Omental fat pad (tissue), 4 donors: Measurements from ENCODE around the gene IVNS1ABP. TPM values are rescaled to one million over a fixed set of nuclear protein-coding genes. Genes with fewer than 3 reads are reported as not detected.
"Not testable (repeated sequence)": the region's sequence is repeated elsewhere in the genome, so short reads cannot be mapped to it uniquely, and the experiment has no call there.

ENCODE experiments used
- ATAC-seq: fragments of 150-250 bp; one replicate; pipeline ENCODE4 v1.9.1; 2016; ENCODE audit warnings: mild to moderate bottlenecking, moderate library complexity; ENCODE audit not compliant: low FRiP score
- DNase-seq: peaks from one replicate; pipeline ENCODE4 v3.0.0-alpha.2; 2019; ENCODE audit warnings: low spot score
- CTCF ChIP-seq, 3 donors: fragments of 450-650 bp; IDR thresholded peaks; one replicate each; pipeline ENCODE4 v1.5.1; 2016 to 2017; ENCODE audit warnings: antibody characterized with exemption in 3 of 3, mild to moderate bottlenecking in 3 of 3, moderate library complexity in 2 of 3
- total RNA-seq, 4 donors: library from RNA; depleted of rRNA; stranded (reverse); fragments of >200 nt; gene quantifications; one replicate each; pipeline ENCODE4 v1.1.0, GENCODE V29; 2016

Gene IVNS1ABP
- total RNA-seq, 4 donors from 2014 or later, result 68.5 to 152 (median 99.2) TPM

DNA sequence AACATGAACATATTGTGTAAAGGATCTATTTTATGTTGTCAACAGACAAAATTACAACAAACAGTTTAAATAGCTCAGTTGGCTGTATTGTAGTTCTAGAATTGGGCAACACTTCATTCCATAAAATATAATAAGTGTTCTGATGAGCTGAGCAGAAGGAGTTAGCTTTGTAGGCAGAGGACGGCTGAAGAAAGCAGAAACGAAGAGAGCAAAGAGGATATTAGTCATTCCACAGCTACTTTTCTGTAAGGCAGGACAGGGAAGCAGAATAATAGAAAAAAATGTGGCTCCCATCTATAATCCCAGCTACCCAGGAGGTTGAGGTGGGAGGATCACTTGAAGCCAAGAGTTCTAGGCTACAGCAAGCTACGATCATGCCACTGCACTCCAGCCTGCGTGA is 20.2 kb upstream of the IVNS1ABP start:
- no peak for TF ChIP-seq CTCF (IDR thresholded peaks at IDR 0.05)
- ATAC-seq, result no peak
- DNase-seq, result no peak

- DNase-seq, result no peak
- no peak for TF ChIP-seq CTCF (IDR thresholded peaks at IDR 0.05)
- no peak for ATAC-seq
These were observed 17.1 kb upstream of the IVNS1ABP start for GRCh38 chr1:185334182-185334581.

DNA sequence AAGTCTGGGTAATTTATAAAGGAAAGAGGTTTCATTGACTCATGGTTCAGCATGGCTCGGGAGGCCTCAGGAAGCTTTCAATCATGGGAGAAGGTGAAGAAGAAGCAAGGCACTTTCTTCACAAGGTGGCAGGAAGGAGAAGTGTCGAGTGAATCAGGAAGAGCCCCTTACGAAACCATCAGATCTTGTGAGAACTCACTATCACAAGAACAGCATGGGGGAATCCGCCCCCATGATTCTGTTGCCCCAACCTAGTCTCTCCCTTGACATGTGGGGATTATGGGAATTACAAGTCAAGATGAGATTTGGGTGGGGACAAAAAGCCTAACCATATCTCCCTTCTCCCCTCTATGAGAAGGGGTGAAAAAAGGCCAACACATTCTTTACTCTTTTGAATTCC is 11.2 kb upstream of the IVNS1ABP start:
- DNase-seq, result no peak
- ATAC-seq, result no peak

DNA sequence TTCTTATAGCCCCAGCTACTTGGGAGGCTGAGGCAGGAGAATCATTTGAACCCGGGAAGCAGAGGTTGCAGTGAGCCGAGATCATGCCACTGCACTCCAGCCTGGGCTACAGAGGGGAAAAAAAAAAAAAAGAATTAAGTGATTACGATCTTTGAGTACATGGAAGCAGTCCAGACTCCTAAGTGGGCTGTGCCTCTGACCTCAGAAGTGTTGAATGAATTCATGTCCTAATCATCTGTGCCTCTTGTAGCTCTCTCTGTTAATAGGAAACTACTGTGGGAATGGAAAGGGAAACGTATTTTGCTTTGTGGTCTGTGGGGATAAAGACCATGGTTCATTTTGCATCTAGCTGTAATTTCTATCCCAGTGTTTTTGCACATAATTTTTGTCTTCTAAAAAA is 8.4 kb upstream of the IVNS1ABP start:
- no peak for ATAC-seq

More for the DNA sequence above, 11.2 kb upstream of the IVNS1ABP start:
- no peak for TF ChIP-seq CTCF (IDR thresholded peaks at IDR 0.05)

GRCh38 chr1:185324118-185324517 is 7.1 kb upstream of the IVNS1ABP start:
- ATAC-seq (no peak), DNase-seq (no peak)
- TF ChIP-seq CTCF (IDR thresholded peaks at IDR 0.05), result no peak

More for the DNA sequence above, 8.4 kb upstream of the IVNS1ABP start:
- DNase-seq, result no peak
- no peak for TF ChIP-seq CTCF (IDR thresholded peaks at IDR 0.05)

DNA sequence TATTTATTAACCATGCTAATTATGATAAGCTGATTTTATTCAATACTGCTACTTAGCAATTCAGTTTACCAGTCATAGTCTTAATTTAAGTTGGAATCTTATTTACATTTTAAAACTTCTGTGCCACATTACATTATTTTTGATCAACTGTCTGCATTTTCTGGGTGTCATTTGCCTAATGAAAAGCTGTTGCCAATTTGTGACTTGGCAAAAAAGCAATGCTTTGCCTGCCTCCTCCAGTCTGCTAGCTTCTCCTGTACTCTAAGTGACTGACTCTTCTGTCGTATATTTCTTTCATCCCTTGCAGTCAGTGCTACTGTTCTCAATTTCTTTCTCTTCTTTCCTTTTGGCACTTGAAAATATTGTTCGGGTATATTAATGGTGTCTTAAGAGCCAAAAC is 5.6 kb upstream of the IVNS1ABP start:
- no peak for TF ChIP-seq CTCF (IDR thresholded peaks at IDR 0.05)
- no peak for DNase-seq
- no peak for ATAC-seq

DNA sequence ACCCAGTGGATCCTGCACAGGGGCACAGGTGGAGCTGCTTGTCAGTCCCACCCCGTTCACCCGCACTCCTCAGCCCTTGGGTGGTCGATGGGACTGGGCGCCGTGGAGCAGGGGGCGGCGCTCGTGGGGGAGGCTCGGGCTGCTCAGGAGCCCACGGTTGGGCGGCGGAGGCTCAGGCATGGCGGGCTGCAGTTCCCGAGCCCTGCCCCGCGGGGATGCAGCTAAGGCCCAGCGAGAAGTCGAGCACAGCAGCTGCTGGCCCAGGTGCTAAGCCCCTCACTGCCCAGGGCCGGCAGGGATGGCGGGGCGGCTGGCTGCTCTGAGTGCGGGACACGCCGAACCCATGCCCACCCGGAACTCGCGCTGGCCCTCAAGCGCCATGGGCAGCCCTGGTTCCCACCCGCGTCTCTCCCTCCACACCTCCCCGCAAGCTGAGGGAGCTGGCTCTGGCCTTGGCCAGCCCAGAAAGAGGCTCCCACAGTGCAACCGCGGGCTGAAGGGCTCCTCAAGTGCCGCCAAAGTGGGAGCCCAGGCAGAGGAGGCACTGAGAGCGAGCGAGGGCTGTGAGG is 4.7 kb upstream of the IVNS1ABP start:
- ATAC-seq, DNase-seq: not testable (repeated sequence)

- DNase-seq, ATAC-seq: not testable (repeated sequence)
These were observed 4.1 kb upstream of the IVNS1ABP start for GRCh38 chr1:185321104-185321503.
